ENCODE measurements around the gene SLC1A7.
"Not testable (repeated sequence)": the region's sequence is repeated elsewhere in the genome, so short reads cannot be mapped to it uniquely, and the experiment has no call there.

The SLC1A7 gene

DNA sequence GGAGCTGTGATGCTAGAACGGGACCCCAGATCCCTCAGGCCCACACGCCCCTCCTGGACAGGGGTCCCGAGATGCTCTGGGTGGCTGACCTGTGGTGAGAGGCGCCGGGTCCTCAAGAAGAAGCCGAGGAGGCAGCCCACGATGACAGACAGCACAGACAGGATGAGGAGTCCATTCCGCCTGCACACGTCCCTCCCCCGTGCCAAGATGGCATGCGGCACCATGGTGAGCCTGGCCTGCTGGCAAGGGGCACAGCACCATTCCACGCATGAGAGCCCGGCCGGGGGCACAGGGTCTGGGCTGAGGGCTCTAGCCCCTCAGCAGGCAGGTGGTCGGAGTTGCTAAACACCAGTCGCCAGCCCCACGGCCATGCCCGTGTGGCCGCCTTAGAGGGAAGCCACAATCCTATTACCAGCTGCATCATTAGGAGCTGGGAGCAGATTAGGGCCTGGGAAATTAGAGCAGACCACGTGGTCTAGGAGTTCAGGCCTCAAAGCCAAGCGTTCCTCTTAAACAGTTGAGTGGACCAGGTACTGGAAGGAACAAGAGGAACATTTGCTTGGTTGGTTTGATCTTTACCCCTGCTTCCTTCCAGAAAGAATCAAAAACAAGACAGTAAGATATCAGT lies at the start of gene SLC1A7:
SLC1A7 (minus strand) TSS at position 413 of the 628 bp plus-strand sequence; CDS start at position 224, 189 bp downstream.
- FAIRE-seq (peak; percentile 94), DNase-seq (ENCODE audit: insufficient read length, low spot score) (no peak)
- TF ChIP-seq, protein P1, sequence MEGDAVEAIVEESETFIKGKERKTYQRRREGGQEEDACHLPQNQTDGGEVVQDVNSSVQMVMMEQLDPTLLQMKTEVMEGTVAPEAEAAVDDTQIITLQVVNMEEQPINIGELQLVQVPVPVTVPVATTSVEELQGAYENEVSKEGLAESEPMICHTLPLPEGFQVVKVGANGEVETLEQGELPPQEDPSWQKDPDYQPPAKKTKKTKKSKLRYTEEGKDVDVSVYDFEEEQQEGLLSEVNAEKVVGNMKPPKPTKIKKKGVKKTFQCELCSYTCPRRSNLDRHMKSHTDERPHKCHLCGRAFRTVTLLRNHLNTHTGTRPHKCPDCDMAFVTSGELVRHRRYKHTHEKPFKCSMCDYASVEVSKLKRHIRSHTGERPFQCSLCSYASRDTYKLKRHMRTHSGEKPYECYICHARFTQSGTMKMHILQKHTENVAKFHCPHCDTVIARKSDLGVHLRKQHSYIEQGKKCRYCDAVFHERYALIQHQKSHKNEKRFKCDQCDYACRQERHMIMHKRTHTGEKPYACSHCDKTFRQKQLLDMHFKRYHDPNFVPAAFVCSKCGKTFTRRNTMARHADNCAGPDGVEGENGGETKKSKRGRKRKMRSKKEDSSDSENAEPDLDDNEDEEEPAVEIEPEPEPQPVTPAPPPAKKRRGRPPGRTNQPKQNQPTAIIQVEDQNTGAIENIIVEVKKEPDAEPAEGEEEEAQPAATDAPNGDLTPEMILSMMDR (IDR thresholded peaks at IDR 0.05; ENCODE audit: insufficient read depth, missing control alignments) = no peak

DNA sequence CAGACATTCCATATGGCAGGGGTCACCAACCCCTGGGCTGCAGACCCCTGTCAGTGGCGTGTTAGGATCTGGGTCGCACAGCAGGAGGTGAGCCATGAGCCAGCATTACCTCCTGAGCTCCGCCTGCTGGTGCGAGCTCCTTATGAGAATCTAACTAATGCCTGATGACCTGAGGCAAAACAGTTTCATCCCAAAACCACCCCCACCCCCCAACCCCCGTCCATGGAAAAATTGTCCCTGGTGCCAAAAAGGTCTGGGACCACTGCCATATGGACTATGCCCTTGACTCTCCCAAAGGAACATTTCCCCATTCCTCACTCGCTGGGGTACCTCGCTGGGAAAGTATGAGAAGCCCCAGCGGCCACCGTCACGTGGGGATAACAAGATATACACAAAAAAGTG lies 47.8 kb upstream of the SLC1A7 start:
- TF ChIP-seq, protein P1 (IDR thresholded peaks at IDR 0.05; ENCODE audit: insufficient read depth, missing control alignments) = no peak
- no peak for FAIRE-seq
- DNase-seq (ENCODE audit: insufficient read length, low spot score) = no peak

DNA sequence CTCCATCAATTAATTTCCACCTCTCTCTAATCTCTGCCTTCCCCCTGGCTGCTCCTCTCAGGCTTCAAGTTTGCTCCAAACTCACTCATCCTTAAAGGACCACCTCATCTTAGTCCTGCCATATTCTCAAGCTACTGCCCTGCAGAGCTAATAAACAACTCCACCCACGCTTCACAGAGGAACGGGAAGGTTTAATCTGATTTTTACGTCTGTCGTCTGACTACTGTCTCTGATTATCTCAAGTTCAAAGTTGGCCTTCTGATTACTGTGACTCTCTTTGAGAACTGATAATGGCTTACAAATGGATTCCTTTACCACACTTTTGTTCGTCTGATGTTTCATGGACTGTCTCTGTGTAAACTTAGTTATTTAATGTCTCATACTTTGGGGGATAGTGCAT lies 46.6 kb upstream of the SLC1A7 start:
- FAIRE-seq = no peak
- DNase-seq (ENCODE audit: insufficient read length, low spot score) = no peak
- TF ChIP-seq, protein P1 (IDR thresholded peaks at IDR 0.05; ENCODE audit: insufficient read depth, missing control alignments) = no peak

DNA sequence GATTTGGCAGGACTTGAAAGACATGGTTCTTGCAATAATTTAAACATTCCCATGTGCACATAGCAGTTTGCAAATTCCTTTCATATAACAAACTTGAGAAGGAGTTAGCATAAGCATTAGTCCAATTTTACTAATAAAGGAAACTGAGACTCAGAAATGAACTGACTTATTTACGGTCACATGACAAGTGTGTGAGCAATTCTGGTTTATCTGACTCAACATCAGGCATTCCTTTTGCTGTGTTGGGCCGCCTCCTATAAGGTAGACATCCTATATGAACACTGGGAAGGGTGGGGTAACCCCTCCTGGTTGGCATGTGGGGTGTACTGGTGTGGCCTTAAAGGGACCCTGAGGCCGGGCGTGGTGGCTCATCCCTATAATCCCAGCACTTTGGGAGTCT lies 45.7 kb upstream of the SLC1A7 start:
- TF ChIP-seq, protein P1 (IDR thresholded peaks at IDR 0.05; ENCODE audit: insufficient read depth, missing control alignments) = no peak
- DNase-seq (ENCODE audit: insufficient read length, low spot score) (no peak), FAIRE-seq (no peak)

DNA sequence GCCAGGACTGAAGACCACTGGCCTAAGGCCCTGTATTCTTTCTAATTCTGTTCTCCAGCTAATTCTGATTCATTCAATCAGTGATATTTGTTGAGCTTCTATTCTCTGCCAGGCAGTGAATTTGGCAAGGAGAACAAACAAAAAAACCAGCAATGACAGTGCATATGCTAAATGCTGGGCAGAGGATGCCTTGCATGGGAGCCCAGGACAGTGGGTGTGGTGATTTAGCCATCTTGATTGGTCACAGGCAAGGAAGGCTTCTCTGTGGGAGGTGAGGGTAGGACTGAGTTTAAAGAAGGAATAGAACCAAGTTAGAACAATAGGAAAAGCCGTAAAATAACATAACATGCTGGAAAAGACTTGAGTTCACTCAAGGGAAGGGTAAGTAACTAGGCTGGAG lies 45.0 kb upstream of the SLC1A7 start:
- FAIRE-seq (no peak), DNase-seq (ENCODE audit: insufficient read length, low spot score) (no peak)
- TF ChIP-seq, protein P1 (IDR thresholded peaks at IDR 0.05; ENCODE audit: insufficient read depth, missing control alignments) = no peak

DNA sequence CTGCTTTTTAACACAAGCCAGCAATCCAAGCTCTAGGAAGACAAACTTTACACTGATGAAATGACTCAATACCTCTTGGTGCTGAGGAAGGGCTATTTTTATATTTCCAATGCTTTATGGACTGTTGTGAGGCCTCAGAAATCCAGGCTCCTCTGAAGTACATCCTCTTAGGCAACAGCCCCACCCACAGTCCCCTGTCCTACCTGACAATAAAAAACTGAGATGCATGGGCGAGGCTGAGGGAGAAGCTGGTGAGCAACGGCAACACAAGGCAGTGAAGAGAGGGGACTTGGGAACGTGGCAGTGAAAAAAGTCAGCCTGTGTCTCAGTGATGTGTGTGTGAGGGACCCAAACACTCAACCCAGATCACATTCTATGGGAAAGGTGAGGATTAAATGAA lies 44.1 kb upstream of the SLC1A7 start:
- TF ChIP-seq, protein P1 (IDR thresholded peaks at IDR 0.05; ENCODE audit: insufficient read depth, missing control alignments) = no peak
- FAIRE-seq (no peak), DNase-seq (ENCODE audit: insufficient read length, low spot score) (no peak)

DNA sequence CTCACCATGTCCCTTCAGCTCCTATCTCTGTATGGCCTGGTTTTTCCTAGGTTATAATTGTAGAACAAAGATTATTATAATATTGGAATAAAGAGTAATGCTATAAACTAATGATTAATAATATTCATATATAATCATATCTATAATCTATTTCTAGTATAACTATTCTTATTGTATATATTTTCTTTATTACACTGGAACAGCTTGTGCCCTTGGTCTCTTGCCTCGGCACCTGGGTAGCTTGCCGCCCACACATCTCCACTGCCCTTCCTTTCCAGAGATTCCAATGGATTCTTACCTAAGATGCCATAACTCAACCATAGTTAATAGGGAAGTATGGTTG lies 43.5 kb upstream of the SLC1A7 start:
- FAIRE-seq; DNase-seq (ENCODE audit: insufficient read length, low spot score): not testable (repeated sequence)
- TF ChIP-seq, protein P1 (IDR thresholded peaks at IDR 0.05; ENCODE audit: insufficient read depth, missing control alignments) = peak; percentile 4

Measured in D721Med (cell line).